ENCODE measurements around the gene OASL. TPM values are rescaled to one million over a fixed set of nuclear protein-coding genes. Genes with fewer than 3 reads are reported as not detected.

OASL gene
- total RNA-seq, 6 experiments from 2014 or later: not detected

GRCh38 chr12:121033625-121034349 is 5.3 kb downstream of the OASL start:
- Mint-ChIP-seq H3K9me3 (no peaks in the 10 kb centered on the region), H3K36me3 (ENCODE audit: low read depth) (no peaks in the 10 kb centered on the region), H3K4me3 (0 out of 2 replicates have a peak overlapping the region, but pooled peaks have one; percentile 8), H3K27ac (no peak overlapping the region), H3K4me1 (ENCODE audit: low read depth) (peaks cover 26% of the 10 kb centered on the region), H3K27me3 (ENCODE audit: insufficient read depth) (peaks cover 11% of the 10 kb centered on the region)
- TF ChIP-seq CTCF (IDR thresholded peaks at IDR 0.05): no peak
- peak; percentile 46 for DNase-seq

GRCh38 chr12:121030576-121031212 is 8.4 kb downstream of the OASL start:
- H3K36me3 Mint-ChIP-seq (ENCODE audit: low read depth): no peaks in the 10 kb centered on the region

GRCh38 chr12:121026274-121027045 is 12.6 kb downstream of the OASL start:
- no peak for DNase-seq
- Mint-ChIP-seq H3K27me3 (ENCODE audit: insufficient read depth) (peaks cover 20% of the 10 kb centered on the region), H3K4me1 (ENCODE audit: low read depth) (peaks cover 8% of the 10 kb centered on the region; the same call in 1 of the 2 replicates), H3K27ac (no peak overlapping the region), H3K4me3 (no peak overlapping the region), H3K9me3 (no peaks in the 10 kb centered on the region), H3K36me3 (ENCODE audit: low read depth) (no peaks in the 10 kb centered on the region)
- peak; percentile 46; the same call in 1 of the 2 replicates for TF ChIP-seq CTCF (IDR thresholded peaks at IDR 0.05)

More at GRCh38 chr12:121030576-121031212, 8.4 kb downstream of the OASL start:
- no peak overlapping the region for H3K27ac Mint-ChIP-seq
- peaks cover 22% of the 10 kb centered on the region for H3K4me1 Mint-ChIP-seq (ENCODE audit: low read depth)
- no peaks in the 10 kb centered on the region for H3K9me3 Mint-ChIP-seq
- no peak overlapping the region for H3K4me3 Mint-ChIP-seq
- DNase-seq: no peak
- H3K27me3 Mint-ChIP-seq (ENCODE audit: insufficient read depth): peaks cover 21% of the 10 kb centered on the region
- no peak for TF ChIP-seq CTCF (IDR thresholded peaks at IDR 0.05)

- Mint-ChIP-seq H3K9me3 (no peaks in the 10 kb centered on the region), H3K4me1 (ENCODE audit: low read depth) (peaks cover 8% of the 10 kb centered on the region; the same call in 1 of the 2 replicates), H3K27ac (no peak overlapping the region), H3K4me3 (no peak overlapping the region), H3K27me3 (ENCODE audit: insufficient read depth) (peaks cover 24% of the 10 kb centered on the region), H3K36me3 (ENCODE audit: low read depth) (no peaks in the 10 kb centered on the region)
- no peak for DNase-seq
- no peak for TF ChIP-seq CTCF (IDR thresholded peaks at IDR 0.05)
Observed at GRCh38 chr12:121025442-121026226, 13.4 kb downstream of the OASL start.

- Mint-ChIP-seq H3K4me3 (no peak overlapping the region), H3K27ac (no peak overlapping the region), H3K36me3 (ENCODE audit: low read depth) (no peaks in the 10 kb centered on the region), H3K27me3 (ENCODE audit: insufficient read depth) (peaks cover 30% of the 10 kb centered on the region), H3K4me1 (ENCODE audit: low read depth) (peaks cover 8% of the 10 kb centered on the region; the same call in 1 of the 2 replicates), H3K9me3 (no peaks in the 10 kb centered on the region)
- no peak for DNase-seq
- no peak for TF ChIP-seq CTCF (IDR thresholded peaks at IDR 0.05)
Observed at GRCh38 chr12:121023799-121024198, 15.2 kb downstream of the OASL start.

Measured in HFFc6 (cell line).